Sigmoid colon (tissue), 4 donors: Measurements from ENCODE around the gene CDK14.

Source experiments
- CTCF ChIP-seq, 4 experiments: fragments of 450-650 bp in 3 of 4; fragments of 200-600 bp in 1 of 4; IDR thresholded peaks; one replicate each; pipeline ENCODE4 v1.5.1; 2016 to 2019; ENCODE audit warnings: antibody characterized with exemption in 4 of 4, mild to moderate bottlenecking in 3 of 4, moderate library complexity in 2 of 4
- EP300 ChIP-seq, 4 donors: sonication (generic); formaldehyde crosslinking; IDR thresholded peaks; one replicate each; pipeline ENCODE4 v1.6.1; 2017; ENCODE audit warnings: antibody characterized with exemption in 4 of 4
- POLR2AphosphoS5 ChIP-seq, 4 donors: sonication (generic); formaldehyde crosslinking; IDR thresholded peaks; one replicate each; pipeline ENCODE4 v1.6.1; 2017; ENCODE audit warnings: antibody characterized with exemption in 4 of 4

DNA sequence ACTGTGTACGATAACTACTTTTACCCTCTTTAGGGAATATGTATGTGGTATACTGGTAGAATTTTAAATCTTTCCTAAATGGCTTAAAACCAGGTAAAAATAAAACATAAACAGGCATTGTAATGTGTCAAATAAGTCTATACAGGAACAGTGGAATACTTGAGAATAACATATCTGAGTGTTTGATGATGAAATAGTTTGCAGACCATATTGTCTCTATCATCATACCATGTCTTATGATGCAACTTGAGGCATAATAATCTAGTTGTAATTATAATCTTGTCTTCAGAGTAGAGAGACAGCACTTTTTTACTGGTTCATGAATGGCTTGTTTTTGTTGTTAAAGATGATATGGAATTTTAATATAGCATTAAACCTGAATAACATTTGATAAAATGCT, 293.5 kb downstream of the CDK14 start:
- TF ChIP-seq CTCF (IDR thresholded peaks at IDR 0.05): no peak
- no peak for TF ChIP-seq POLR2AphosphoS5 (IDR thresholded peaks at IDR 0.05)
- TF ChIP-seq EP300 (IDR thresholded peaks at IDR 0.05): no peak
